IPS DF 4.7 (cell line): ENCODE data around the gene NECAP2.
"Not testable (repeated sequence)": the region's sequence is repeated elsewhere in the genome, so short reads cannot be mapped to it uniquely, and the experiment has no call there.

ENCODE experiments used
- DNase-seq: peaks from one replicate; pipeline ENCODE4 v3.0.0-alpha.2; 2013; ENCODE audit warnings: low spot score; ENCODE audit errors: extremely low read depth

The NECAP2 gene

GRCh38 chr1:16497474-16497904 is 57.0 kb downstream of the NECAP2 start:
- DNase-seq: not testable (repeated sequence)

- not testable (repeated sequence) for DNase-seq
Observed at GRCh38 chr1:16498047-16498446, 57.5 kb downstream of the NECAP2 start.

DNA sequence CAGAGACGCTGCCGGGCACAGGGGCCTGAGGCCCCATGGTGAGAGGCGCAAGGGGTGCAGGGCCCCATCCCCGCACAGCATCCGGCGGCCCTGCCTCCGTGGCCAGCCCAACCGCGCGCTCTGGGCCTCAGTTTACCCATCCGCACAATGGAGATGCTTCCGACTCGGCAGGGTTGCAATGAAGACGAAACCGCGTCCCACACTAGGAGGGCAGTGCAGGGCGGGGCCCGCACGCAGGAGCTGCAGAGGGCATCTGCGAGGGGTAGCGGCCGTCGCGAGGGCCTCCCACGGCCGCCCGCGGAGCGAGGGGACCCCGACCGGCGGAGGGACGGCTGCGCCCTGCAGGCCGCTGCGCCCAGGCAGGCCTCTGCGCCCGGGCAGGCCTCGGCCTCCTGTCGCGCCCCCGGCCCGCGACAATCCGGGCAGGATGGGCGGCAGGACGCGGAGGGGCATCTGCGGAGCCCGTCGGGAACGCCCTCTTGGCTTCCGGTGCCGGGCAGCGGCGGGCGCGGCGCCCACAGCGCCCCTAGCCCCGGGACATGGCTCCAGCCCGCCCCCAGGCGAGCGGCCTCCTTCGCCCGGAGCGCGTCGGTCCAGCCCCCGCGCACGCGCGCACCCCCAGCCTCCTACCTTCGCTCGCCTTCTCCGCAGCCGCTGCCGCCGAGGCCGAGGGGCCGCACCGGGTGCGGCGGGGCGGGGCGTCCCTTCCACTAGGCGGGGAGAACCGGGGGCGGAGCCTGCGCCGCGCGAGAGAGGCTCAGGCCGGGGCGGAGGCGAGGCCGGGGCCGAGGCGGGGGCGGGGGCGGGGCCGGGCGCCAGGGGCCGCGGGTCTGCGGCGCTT is 58.3 kb downstream of the NECAP2 start:
- DNase-seq: no peak

DNA sequence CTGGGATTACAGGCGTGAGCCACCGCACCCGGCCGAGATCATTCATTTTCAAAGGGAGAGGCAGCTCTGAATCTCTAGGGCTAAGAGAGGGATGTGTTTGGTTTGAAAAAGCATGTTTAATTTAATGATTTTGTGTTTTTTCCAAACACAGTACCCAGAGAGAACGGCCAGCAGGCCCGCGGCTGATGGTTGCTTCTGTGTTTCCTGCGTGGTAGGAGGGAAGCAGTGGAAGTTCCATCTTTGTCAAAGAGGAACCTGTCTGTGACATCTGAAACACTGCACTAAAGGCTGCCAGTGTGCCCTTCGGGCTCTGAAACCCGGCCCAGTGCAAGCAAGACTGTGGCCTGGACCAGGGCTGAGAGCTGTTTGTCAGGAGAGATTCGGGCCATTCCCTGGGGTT is 59.9 kb downstream of the NECAP2 start:
- DNase-seq: not testable (repeated sequence)

GRCh38 chr1:16500975-16501374 is 60.5 kb downstream of the NECAP2 start:
- not testable (repeated sequence) for DNase-seq

GRCh38 chr1:16501446-16501845 is 60.9 kb downstream of the NECAP2 start:
- not testable (repeated sequence) for DNase-seq

GRCh38 chr1:16503494-16503893 is 63.0 kb downstream of the NECAP2 start:
- DNase-seq: no peak

DNA sequence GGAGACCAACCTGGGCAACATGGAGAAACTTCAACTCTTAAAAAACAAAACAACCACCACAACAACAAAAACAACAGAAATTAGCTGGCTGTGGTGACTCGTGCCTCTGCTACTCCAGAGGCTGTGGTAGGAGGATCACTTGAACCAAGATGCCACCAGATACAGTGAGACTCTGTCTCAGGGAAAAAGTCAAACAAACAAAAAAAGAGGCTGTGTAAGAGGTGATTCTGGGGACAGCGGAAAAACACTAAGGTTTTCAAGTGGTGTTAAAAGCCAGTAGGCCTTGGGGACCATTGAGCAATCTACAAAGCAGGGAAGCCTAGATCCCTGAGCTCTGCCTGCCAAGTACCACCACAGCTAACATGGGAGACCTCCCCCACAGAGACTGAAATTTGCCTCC is 65.3 kb downstream of the NECAP2 start:
- DNase-seq: not testable (repeated sequence)

DNA sequence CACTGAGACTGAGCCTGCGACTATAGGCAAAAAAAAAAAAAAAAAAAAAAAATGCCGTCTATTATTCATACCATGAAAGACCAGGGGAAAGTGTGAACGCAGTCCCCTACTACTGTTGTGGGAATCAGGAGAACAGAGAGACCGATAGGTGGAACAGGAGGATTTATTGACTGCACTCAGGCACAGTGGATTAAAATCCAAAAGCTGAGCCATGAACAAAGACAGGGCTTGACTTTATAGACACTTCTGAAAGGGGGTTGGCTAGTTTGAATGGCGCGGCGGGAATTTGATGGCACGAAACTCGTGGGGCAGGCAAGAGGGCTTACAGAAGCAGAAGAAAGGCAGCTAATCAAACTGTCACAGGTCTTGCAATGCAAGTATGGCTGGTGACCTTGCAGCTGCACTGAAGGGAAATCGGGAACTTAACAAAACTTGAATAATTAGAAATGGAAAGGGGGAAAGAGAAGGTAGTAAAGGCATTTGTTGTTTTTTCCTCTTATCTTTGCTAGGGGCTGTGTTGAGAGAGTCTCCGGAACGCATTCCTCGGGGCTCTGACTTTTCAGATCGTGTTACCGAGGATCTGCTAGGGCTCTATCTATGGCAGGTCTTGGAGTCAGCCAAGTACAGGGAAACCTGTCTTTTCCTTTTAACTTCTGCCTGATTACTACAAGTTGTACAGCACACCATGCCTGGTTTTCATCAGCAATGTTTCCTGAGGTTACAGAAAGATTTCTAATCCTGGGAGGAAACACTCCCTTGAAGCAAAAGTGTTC is 66.0 kb downstream of the NECAP2 start:
- DNase-seq: not testable (repeated sequence)

- DNase-seq: not testable (repeated sequence)
Observed at GRCh38 chr1:16508861-16509445, 68.4 kb downstream of the NECAP2 start.
